Natural killer cell (primary cell): ENCODE measurements around the gene N4BP2L2. TPM values are rescaled to one million over a fixed set of nuclear protein-coding genes. Genes with fewer than 3 reads are reported as not detected.

Experiments
- ATAC-seq, 3 donors: fragments of 150-1000 bp in 2 of 3; fragments of 200-7000 bp in 1 of 3; cut with Tn5 transposase; 1 replicate in 1 of 3; 2 replicates in 2 of 3; pipeline ENCODE4 v1.10.0; 2021; ENCODE audit warnings: mild to moderate bottlenecking in 2 of 3, moderate library complexity in 2 of 3
- DNase-seq, 2 donors: peaks; one replicate each; pipeline versions ENCODE4 v3.0.0 to v3.0.0-alpha.2; 2013 to 2021; ENCODE audit warnings: mixed read lengths in 1 of 2
- H3K27ac ChIP-seq: one replicate; pipeline ENCODE4 v1.5.1; 2013; ENCODE audit warnings: mild to moderate bottlenecking, low read length
- H3K27me3 ChIP-seq: one replicate; pipeline ENCODE4 v1.6.1; 2013; ENCODE audit warnings: low read length; ENCODE audit not compliant: control insufficient read depth, insufficient read depth
- H3K36me3 ChIP-seq: one replicate; pipeline ENCODE4 v1.6.1; 2013; ENCODE audit warnings: low read length; ENCODE audit not compliant: control insufficient read depth, insufficient read depth
- H3K4me1 ChIP-seq: one replicate; pipeline ENCODE4 v1.6.1; 2013; ENCODE audit warnings: low read length; ENCODE audit not compliant: control insufficient read depth, insufficient read depth
- H3K4me3 ChIP-seq: one replicate; pipeline ENCODE4 v1.5.1; 2013; ENCODE audit warnings: low read length
- H3K9me3 ChIP-seq: one replicate; pipeline ENCODE4 v1.6.1; 2013; ENCODE audit warnings: low read length; ENCODE audit not compliant: control insufficient read depth, insufficient read depth
- H3K27ac Mint-ChIP-seq, 2 donors: one replicate each; pipeline ENCODE4 v1.8.0; 2022; ENCODE audit warnings: mild to moderate bottlenecking in 2 of 2, mixed read lengths in 2 of 2, moderate library complexity in 1 of 2
- H3K27me3 Mint-ChIP-seq, 2 donors: one replicate each; pipeline ENCODE4 v1.8.0; 2022; ENCODE audit warnings: low read depth in 2 of 2, mixed read lengths in 2 of 2
- H3K36me3 Mint-ChIP-seq: one replicate; pipeline ENCODE4 v1.8.0; 2022; ENCODE audit warnings: mixed read lengths
- H3K4me1 Mint-ChIP-seq, 2 donors: one replicate each; pipeline ENCODE4 v1.8.0; 2022; ENCODE audit warnings: mixed read lengths in 2 of 2
- H3K4me3 Mint-ChIP-seq: one replicate; pipeline ENCODE4 v1.8.0; 2022; ENCODE audit warnings: mild to moderate bottlenecking, moderate library complexity, mixed read lengths
- H3K9me3 Mint-ChIP-seq, 2 donors: one replicate each; pipeline ENCODE4 v1.8.0; 2022; ENCODE audit warnings: mixed read lengths in 2 of 2
- CTCF ChIP-seq: fragments of 200-600 bp; IDR thresholded peaks from one replicate; pipeline ENCODE4 v1.8.0; 2022; ENCODE audit warnings: antibody characterized with exemption
- WGBS: methylation state at CpG from one replicate; pipeline ENCODE4 v1.1.7; 2013; ENCODE audit warnings: missing lambda C conversion rate; ENCODE audit not compliant: insufficient coverage; 5-methylcytosine and 5-hydroxymethylcytosine counted together
- intact Hi-C: fragments of 100-400 bp; cut with micrococcal nuclease; formaldehyde crosslinking; loops from one replicate; pipeline ENCODE4 v1.14.2; 2022
- total RNA-seq, 4 donors: library from RNA; stranded (reverse); fragments of 120-200 nt in 1 of 4; gene quantifications; one replicate each; pipeline versions ENCODE4 v1.2.3 to v1.2.4, GENCODE V29; 2013 to 2022

N4BP2L2 gene
- total RNA-seq, 3 donors from 2014 or later (not counting 1 experiment from before 2014, with no cell fraction given): 195 to 247 (median 221) TPM

- H3K27ac Mint-ChIP-seq: peak overlapping the region; percentile 56 to 60
- DNase-seq (no peak), ATAC-seq (no peak)
- intact Hi-C loops: no loop called here
- H3K36me3 ChIP-seq: no peaks in the 10 kb centered on the region
- H3K36me3 Mint-ChIP-seq: no peaks in the 10 kb centered on the region
- no peak for TF ChIP-seq CTCF
- H3K4me1 Mint-ChIP-seq: peaks cover 17 to 21% of the 10 kb centered on the region in 2 donors
- H3K27me3 ChIP-seq: no peaks in the 10 kb centered on the region
- H3K4me1 ChIP-seq: peaks cover 7% of the 10 kb centered on the region
- H3K4me3 ChIP-seq: no peak overlapping the region
- no peak overlapping the region for H3K4me3 Mint-ChIP-seq
- 86% methylated on average over 4 of the region's 4 CpGs for WGBS
- H3K27me3 Mint-ChIP-seq: no peaks in the 10 kb centered on the region
- no peaks in the 10 kb centered on the region for H3K9me3 ChIP-seq
- H3K27ac ChIP-seq: no peak overlapping the region
- H3K9me3 Mint-ChIP-seq: no peaks in the 10 kb centered on the region
Observed at GRCh38 chr13:32391101-32391619, 147.4 kb downstream of the N4BP2L2 start.

GRCh38 chr13:32390484-32390883 is 148.1 kb downstream of the N4BP2L2 start:
- ATAC-seq (peak in 2 of 3 donors; percentile 13 to 21), DNase-seq (no peak)
- H3K27me3 ChIP-seq: no peaks in the 10 kb centered on the region
- H3K27ac ChIP-seq: no peak overlapping the region
- Mint-ChIP-seq H3K4me3 (peak overlapping the region; percentile 15), H3K27me3 (no peaks in the 10 kb centered on the region), H3K9me3 (no peaks in the 10 kb centered on the region), H3K36me3 (no peaks in the 10 kb centered on the region), H3K4me1 (peaks cover 17 to 21% of the 10 kb centered on the region in 2 donors), H3K27ac (peak overlapping the region; percentile 56 to 60)
- H3K9me3 ChIP-seq: no peaks in the 10 kb centered on the region
- no peaks in the 10 kb centered on the region for H3K36me3 ChIP-seq
- H3K4me1 ChIP-seq: peaks cover 7% of the 10 kb centered on the region
- no peak overlapping the region for H3K4me3 ChIP-seq
- intact Hi-C loops: no loop called here
- 77% methylated on average over 1 of the region's 1 CpG for WGBS
- TF ChIP-seq CTCF: no peak

GRCh38 chr13:32390048-32390447 is 148.5 kb downstream of the N4BP2L2 start:
- Histone ChIP-seq H3K9me3 (no peaks in the 10 kb centered on the region), H3K27me3 (no peaks in the 10 kb centered on the region), H3K4me1 (peaks cover 7% of the 10 kb centered on the region), H3K4me3 (no peak overlapping the region), H3K27ac (no peak overlapping the region), H3K36me3 (no peaks in the 10 kb centered on the region)
- Mint-ChIP-seq H3K9me3 (no peaks in the 10 kb centered on the region), H3K36me3 (no peaks in the 10 kb centered on the region), H3K4me3 (peak overlapping the region; percentile 45), H3K27ac (peak overlapping the region; percentile 56 to 60), H3K27me3 (no peaks in the 10 kb centered on the region), H3K4me1 (peaks cover 17 to 21% of the 10 kb centered on the region in 2 donors)
- 12% methylated on average over 4 of the region's 4 CpGs for WGBS
- intact Hi-C loops: no loop called here
- DNase-seq: peak in 1 of 2 donors; percentile 54
- TF ChIP-seq CTCF: no peak
- ATAC-seq: peak; percentile 78 to 98 (median 96)

GRCh38 chr13:32385410-32385809 is 153.2 kb downstream of the N4BP2L2 start:
- peaks cover 4% of the 10 kb centered on the region for H3K4me1 ChIP-seq
- no peaks in the 10 kb centered on the region for H3K36me3 Mint-ChIP-seq
- H3K27me3 Mint-ChIP-seq: no peaks in the 10 kb centered on the region
- DNase-seq: peak in 1 of 2 donors; percentile 7
- no peak overlapping the region for H3K4me3 Mint-ChIP-seq
- peaks cover 12 to 14% of the 10 kb centered on the region in 2 donors for H3K4me1 Mint-ChIP-seq
- no peak for ATAC-seq
- H3K9me3 ChIP-seq: no peaks in the 10 kb centered on the region
- H3K4me3 ChIP-seq: no peak overlapping the region
- H3K27ac ChIP-seq: no peak overlapping the region
- H3K9me3 Mint-ChIP-seq: no peaks in the 10 kb centered on the region
- H3K27ac Mint-ChIP-seq: no peak overlapping the region
- no peaks in the 10 kb centered on the region for H3K27me3 ChIP-seq
- no peaks in the 10 kb centered on the region for H3K36me3 ChIP-seq
- no peak for TF ChIP-seq CTCF
- intact Hi-C loops: loop anchor here (5.0 to 10.0 kb wide), 2 partner anchors 42 to 259 kb away; partner anchors contain the start of gene N4BP2L1
